ENCODE measurements around the gene JCAD. TPM values are rescaled to one million over a fixed set of nuclear protein-coding genes. Genes with fewer than 3 reads are reported as not detected.

Gene JCAD
- total RNA-seq, 1 experiment from 2014 or later = 36.7 TPM

DNA sequence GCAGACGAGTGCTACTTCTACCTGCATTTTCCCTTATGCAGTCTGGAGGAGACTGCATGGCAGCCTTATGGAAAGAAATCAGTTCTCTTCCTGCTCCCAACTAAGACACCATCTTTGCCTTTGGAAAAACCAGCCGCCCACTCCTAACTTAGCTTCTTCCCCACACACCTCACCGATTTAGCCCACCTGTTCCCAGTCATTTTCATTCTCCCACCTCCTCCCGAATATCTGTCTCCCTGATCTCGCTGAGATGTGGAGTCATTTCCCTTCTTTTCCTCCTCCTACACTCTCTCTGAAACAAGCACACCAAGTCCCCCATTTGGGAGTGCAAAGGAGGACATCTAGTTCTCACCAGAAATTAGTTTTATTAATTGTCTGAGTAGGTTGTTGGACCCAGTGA is 35.2 kb upstream of the JCAD start:
- ChIA-PET POLR2A (ENCODE audit: unreplicated experiment) (no interaction called here), CTCF (no interaction called here)
- H3K4me2 ChIP-seq = no peak overlapping the region
- no peaks in the 10 kb centered on the region for H3K79me2 ChIP-seq (ENCODE audit: low read depth)
- DNase-seq = no peak
- peaks cover 25% of the 10 kb centered on the region for H3K4me1 ChIP-seq (replicated peaks; ENCODE audit: insufficient read depth)
- BruUV-seq (replicated peaks) = no TSS peak
- no peaks in the 10 kb centered on the region for H3K9me3 ChIP-seq (ENCODE audit: insufficient read depth, low read depth)
- no peaks in the 10 kb centered on the region for H3K36me3 ChIP-seq (ENCODE audit: low read depth)
- no peaks in the 10 kb centered on the region for H3K9me2 ChIP-seq (ENCODE audit: insufficient read depth)
- no peaks in the 10 kb centered on the region for H3K27me3 ChIP-seq (ENCODE audit: insufficient read depth, low read depth)
- H4K20me1 ChIP-seq (ENCODE audit: insufficient read depth) = no peaks in the 10 kb centered on the region
- intact Hi-C loops (cut with micrococcal nuclease; ENCODE audit: unreplicated experiment) = no loop called here
- TF ChIP-seq, protein P1, sequence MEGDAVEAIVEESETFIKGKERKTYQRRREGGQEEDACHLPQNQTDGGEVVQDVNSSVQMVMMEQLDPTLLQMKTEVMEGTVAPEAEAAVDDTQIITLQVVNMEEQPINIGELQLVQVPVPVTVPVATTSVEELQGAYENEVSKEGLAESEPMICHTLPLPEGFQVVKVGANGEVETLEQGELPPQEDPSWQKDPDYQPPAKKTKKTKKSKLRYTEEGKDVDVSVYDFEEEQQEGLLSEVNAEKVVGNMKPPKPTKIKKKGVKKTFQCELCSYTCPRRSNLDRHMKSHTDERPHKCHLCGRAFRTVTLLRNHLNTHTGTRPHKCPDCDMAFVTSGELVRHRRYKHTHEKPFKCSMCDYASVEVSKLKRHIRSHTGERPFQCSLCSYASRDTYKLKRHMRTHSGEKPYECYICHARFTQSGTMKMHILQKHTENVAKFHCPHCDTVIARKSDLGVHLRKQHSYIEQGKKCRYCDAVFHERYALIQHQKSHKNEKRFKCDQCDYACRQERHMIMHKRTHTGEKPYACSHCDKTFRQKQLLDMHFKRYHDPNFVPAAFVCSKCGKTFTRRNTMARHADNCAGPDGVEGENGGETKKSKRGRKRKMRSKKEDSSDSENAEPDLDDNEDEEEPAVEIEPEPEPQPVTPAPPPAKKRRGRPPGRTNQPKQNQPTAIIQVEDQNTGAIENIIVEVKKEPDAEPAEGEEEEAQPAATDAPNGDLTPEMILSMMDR (conservative IDR thresholded peaks at IDR 0.05) = no peak
- TF ChIP-seq EZH2 (IDR thresholded peaks at IDR 0.05; ENCODE audit: low read depth) = no peak
- peaks cover 10% of the 10 kb centered on the region for H3F3A ChIP-seq (ENCODE audit: insufficient read depth, low read depth)
- no peak overlapping the region for H2AFZ ChIP-seq
- no peak overlapping the region for H3K27ac ChIP-seq
- H3K4me3 ChIP-seq = no peak overlapping the region

DNA sequence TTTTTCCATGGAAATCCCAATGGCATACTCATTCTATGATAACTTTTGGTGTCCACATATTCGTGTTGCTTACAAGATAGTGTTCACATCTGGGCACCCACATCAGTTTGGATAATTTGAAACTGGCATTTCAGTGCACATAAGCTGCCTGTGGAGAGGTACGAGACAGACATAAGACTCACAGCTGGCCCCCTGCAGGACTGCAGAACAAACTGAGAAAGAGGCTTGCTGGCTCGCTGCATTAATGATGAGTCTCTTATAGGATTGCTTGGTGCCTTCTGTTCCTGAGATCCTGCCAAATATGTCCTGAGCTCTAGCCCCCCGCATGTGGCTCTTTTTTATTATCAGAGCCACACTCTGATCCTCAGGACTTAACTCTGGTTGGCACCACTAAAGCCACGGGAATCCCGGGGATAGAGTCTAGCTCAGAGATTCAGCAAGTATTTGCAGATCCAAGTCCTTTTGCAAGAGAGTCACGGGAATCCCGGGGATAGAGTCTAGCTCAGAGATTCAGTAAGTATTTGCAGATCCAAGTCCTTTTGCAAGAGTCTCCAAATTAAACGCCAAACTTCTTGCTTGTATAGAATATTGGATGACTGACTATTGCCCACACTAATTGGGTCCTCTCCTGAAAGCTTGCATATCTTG is 34.0 kb upstream of the JCAD start:
- DNase-seq = no peak
- Histone ChIP-seq H3K9me3 (ENCODE audit: insufficient read depth, low read depth) (no peaks in the 10 kb centered on the region), H3K9me2 (ENCODE audit: insufficient read depth) (no peaks in the 10 kb centered on the region), H3K27ac (no peak overlapping the region), H3K79me2 (ENCODE audit: low read depth) (no peaks in the 10 kb centered on the region), H3K27me3 (ENCODE audit: insufficient read depth, low read depth) (no peaks in the 10 kb centered on the region), H3K4me2 (no peak overlapping the region), H3F3A (ENCODE audit: insufficient read depth, low read depth) (peaks cover 4% of the 10 kb centered on the region; the same call in 1 of the 2 replicates), H4K20me1 (ENCODE audit: insufficient read depth) (no peaks in the 10 kb centered on the region), H2AFZ (no peak overlapping the region), H3K4me1 (replicated peaks; ENCODE audit: insufficient read depth) (peaks cover 16% of the 10 kb centered on the region; the same call in 1 of the 2 replicates), H3K4me3 (no peak overlapping the region), H3K36me3 (ENCODE audit: low read depth) (no peaks in the 10 kb centered on the region)
- no peak for TF ChIP-seq EZH2 (IDR thresholded peaks at IDR 0.05; ENCODE audit: low read depth)
- TF ChIP-seq, protein P1 (conservative IDR thresholded peaks at IDR 0.05) = no peak
- POLR2A ChIA-PET (ENCODE audit: unreplicated experiment) = no interaction called here
- CTCF ChIA-PET = interaction anchor here (0.5 to 0.6 kb wide), 2 partner anchors 49 to 59 kb away, joined by 3 to 6 read pairs; no protein-coding TSS in a partner anchor
- intact Hi-C loops (cut with micrococcal nuclease; ENCODE audit: unreplicated experiment) = no loop called here
- no TSS peak for BruUV-seq (replicated peaks)

DNA sequence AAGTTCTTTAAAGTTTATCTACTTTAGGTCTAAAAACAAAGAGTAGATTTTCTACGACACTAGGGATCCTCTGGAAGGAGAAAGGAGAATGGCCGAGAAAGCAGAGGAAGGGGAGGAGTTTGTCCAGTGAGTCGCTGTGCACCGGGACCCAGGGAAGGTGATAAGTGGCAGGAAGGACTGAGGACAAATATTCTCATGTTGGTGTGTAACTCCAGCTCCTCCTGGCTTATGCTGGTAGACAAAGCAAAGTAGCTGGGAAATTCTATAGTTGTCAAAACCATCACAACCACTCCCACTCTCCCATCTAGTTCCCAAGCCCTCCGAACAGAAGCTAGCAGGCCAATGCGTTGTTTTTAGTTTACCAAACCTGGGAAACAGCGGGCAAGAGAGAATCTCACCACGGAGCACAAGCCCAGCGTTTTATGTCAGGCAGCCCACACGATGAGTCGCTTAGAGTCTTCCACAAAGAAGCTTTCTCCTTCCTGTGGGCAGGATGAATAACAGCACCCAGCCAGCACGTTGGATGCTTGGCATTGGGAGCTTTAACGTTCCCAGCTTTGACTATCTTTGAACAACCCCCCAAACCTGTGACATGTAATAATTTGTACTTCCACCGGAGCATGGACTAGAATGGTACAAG is 32.9 kb upstream of the JCAD start:
- DNase-seq = no peak
- Histone ChIP-seq H3F3A (ENCODE audit: insufficient read depth, low read depth) (no peaks in the 10 kb centered on the region), H4K20me1 (ENCODE audit: insufficient read depth) (no peaks in the 10 kb centered on the region), H3K9me2 (ENCODE audit: insufficient read depth) (no peaks in the 10 kb centered on the region), H3K79me2 (ENCODE audit: low read depth) (no peaks in the 10 kb centered on the region), H2AFZ (no peak overlapping the region), H3K4me3 (no peak overlapping the region), H3K27ac (no peak overlapping the region), H3K27me3 (ENCODE audit: insufficient read depth, low read depth) (no peaks in the 10 kb centered on the region), H3K36me3 (ENCODE audit: low read depth) (no peaks in the 10 kb centered on the region), H3K4me2 (no peak overlapping the region), H3K4me1 (replicated peaks; ENCODE audit: insufficient read depth) (peaks cover 11% of the 10 kb centered on the region; the same call in 1 of the 2 replicates), H3K9me3 (ENCODE audit: insufficient read depth, low read depth) (no peaks in the 10 kb centered on the region)
- intact Hi-C loops (cut with micrococcal nuclease; ENCODE audit: unreplicated experiment) = no loop called here
- TF ChIP-seq, protein P1 (conservative IDR thresholded peaks at IDR 0.05) = no peak
- no peak for TF ChIP-seq EZH2 (IDR thresholded peaks at IDR 0.05; ENCODE audit: low read depth)
- POLR2A ChIA-PET (ENCODE audit: unreplicated experiment) = no interaction called here
- BruUV-seq (replicated peaks) = no TSS peak
- CTCF ChIA-PET = interaction anchor here (0.6 kb wide), 3 partner anchors 60 to 355 kb away, joined by 3 to 14 read pairs (median 5); no protein-coding TSS in a partner anchor

All from PC-9 (cell line).